ENCODE data around the gene DNAI2.

DNA sequence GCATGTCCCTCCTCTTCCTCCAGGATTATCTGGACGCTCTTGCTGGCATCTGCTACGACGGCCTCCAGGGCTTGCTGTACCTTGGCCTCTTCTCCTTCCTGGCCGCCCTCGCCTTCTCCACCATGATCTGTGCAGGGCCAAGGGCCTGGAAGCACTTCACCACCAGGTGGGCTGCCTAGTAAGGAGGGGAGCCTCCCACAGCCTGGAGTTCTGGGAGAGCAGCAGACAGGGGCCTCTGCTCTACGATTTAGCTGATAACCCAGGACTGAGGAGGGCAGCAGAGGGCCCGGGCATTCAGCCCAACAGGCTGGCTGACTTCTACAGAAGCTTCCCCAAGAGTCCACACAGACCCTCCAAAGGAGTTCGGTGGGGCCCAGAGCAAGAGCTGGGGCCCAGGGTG lies 21.8 kb upstream of the DNAI2 start:
- TF ChIP-seq, protein P1, sequence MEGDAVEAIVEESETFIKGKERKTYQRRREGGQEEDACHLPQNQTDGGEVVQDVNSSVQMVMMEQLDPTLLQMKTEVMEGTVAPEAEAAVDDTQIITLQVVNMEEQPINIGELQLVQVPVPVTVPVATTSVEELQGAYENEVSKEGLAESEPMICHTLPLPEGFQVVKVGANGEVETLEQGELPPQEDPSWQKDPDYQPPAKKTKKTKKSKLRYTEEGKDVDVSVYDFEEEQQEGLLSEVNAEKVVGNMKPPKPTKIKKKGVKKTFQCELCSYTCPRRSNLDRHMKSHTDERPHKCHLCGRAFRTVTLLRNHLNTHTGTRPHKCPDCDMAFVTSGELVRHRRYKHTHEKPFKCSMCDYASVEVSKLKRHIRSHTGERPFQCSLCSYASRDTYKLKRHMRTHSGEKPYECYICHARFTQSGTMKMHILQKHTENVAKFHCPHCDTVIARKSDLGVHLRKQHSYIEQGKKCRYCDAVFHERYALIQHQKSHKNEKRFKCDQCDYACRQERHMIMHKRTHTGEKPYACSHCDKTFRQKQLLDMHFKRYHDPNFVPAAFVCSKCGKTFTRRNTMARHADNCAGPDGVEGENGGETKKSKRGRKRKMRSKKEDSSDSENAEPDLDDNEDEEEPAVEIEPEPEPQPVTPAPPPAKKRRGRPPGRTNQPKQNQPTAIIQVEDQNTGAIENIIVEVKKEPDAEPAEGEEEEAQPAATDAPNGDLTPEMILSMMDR (IDR thresholded peaks at IDR 0.05; ENCODE audit: insufficient read depth, low read depth, low read length): no peak
- no peak for TF ChIP-seq EZH2 (IDR thresholded peaks at IDR 0.05; ENCODE audit: insufficient read depth, low read length)

Data from astrocyte (in vitro differentiated cells and primary cell).